Natural killer cell (primary cell): Measurements from ENCODE around the gene CYP4Z1. TPM values are rescaled to one million over a fixed set of nuclear protein-coding genes. Genes with fewer than 3 reads are reported as not detected.
"Not testable (repeated sequence)": the region's sequence is repeated elsewhere in the genome, so short reads cannot be mapped to it uniquely, and the experiment has no call there.

Source experiments
- ATAC-seq, 3 donors: fragments of 150-1000 bp in 2 of 3; fragments of 200-7000 bp in 1 of 3; cut with Tn5 transposase; 1 replicate in 1 of 3; 2 replicates in 2 of 3; pipeline ENCODE4 v1.10.0; 2021; ENCODE audit warnings: mild to moderate bottlenecking in 2 of 3, moderate library complexity in 2 of 3
- DNase-seq, 2 donors: peaks; one replicate each; pipeline versions ENCODE4 v3.0.0 to v3.0.0-alpha.2; 2013 to 2021; ENCODE audit warnings: mixed read lengths in 1 of 2
- H3K27ac ChIP-seq: one replicate; pipeline ENCODE4 v1.5.1; 2013; ENCODE audit warnings: mild to moderate bottlenecking, low read length
- H3K27me3 ChIP-seq: one replicate; pipeline ENCODE4 v1.6.1; 2013; ENCODE audit warnings: low read length; ENCODE audit not compliant: control insufficient read depth, insufficient read depth
- H3K36me3 ChIP-seq: one replicate; pipeline ENCODE4 v1.6.1; 2013; ENCODE audit warnings: low read length; ENCODE audit not compliant: control insufficient read depth, insufficient read depth
- H3K4me1 ChIP-seq: one replicate; pipeline ENCODE4 v1.6.1; 2013; ENCODE audit warnings: low read length; ENCODE audit not compliant: control insufficient read depth, insufficient read depth
- H3K4me3 ChIP-seq: one replicate; pipeline ENCODE4 v1.5.1; 2013; ENCODE audit warnings: low read length
- H3K9me3 ChIP-seq: one replicate; pipeline ENCODE4 v1.6.1; 2013; ENCODE audit warnings: low read length; ENCODE audit not compliant: control insufficient read depth, insufficient read depth
- H3K27ac Mint-ChIP-seq, 2 donors: one replicate each; pipeline ENCODE4 v1.8.0; 2022; ENCODE audit warnings: mild to moderate bottlenecking in 2 of 2, mixed read lengths in 2 of 2, moderate library complexity in 1 of 2
- H3K27me3 Mint-ChIP-seq, 2 donors: one replicate each; pipeline ENCODE4 v1.8.0; 2022; ENCODE audit warnings: low read depth in 2 of 2, mixed read lengths in 2 of 2
- H3K36me3 Mint-ChIP-seq: one replicate; pipeline ENCODE4 v1.8.0; 2022; ENCODE audit warnings: mixed read lengths
- H3K4me1 Mint-ChIP-seq, 2 donors: one replicate each; pipeline ENCODE4 v1.8.0; 2022; ENCODE audit warnings: mixed read lengths in 2 of 2
- H3K4me3 Mint-ChIP-seq: one replicate; pipeline ENCODE4 v1.8.0; 2022; ENCODE audit warnings: mild to moderate bottlenecking, moderate library complexity, mixed read lengths
- H3K9me3 Mint-ChIP-seq, 2 donors: one replicate each; pipeline ENCODE4 v1.8.0; 2022; ENCODE audit warnings: mixed read lengths in 2 of 2
- whole genome bisulfite sequencing: methylation state at CpG from one replicate; pipeline ENCODE4 v1.1.7; 2013; ENCODE audit warnings: missing lambda C conversion rate; ENCODE audit not compliant: insufficient coverage; 5-methylcytosine and 5-hydroxymethylcytosine counted together
- intact Hi-C: fragments of 100-400 bp; cut with micrococcal nuclease; formaldehyde crosslinking; loops from one replicate; pipeline ENCODE4 v1.14.2; 2022
- total RNA-seq, 4 donors: library from RNA; stranded (reverse); fragments of 120-200 nt in 1 of 4; gene quantifications; one replicate each; pipeline versions ENCODE4 v1.2.3 to v1.2.4, GENCODE V29; 2013 to 2022
- TF ChIP-seq, protein P1 (sequence below): fragments of 200-600 bp; IDR thresholded peaks from one replicate; pipeline ENCODE4 v1.8.0; 2022; ENCODE audit warnings: antibody characterized with exemption

The CYP4Z1 gene
- total RNA-seq, 3 donors from 2014 or later (not counting 1 experiment from before 2014, with no cell fraction given): not detected

DNA sequence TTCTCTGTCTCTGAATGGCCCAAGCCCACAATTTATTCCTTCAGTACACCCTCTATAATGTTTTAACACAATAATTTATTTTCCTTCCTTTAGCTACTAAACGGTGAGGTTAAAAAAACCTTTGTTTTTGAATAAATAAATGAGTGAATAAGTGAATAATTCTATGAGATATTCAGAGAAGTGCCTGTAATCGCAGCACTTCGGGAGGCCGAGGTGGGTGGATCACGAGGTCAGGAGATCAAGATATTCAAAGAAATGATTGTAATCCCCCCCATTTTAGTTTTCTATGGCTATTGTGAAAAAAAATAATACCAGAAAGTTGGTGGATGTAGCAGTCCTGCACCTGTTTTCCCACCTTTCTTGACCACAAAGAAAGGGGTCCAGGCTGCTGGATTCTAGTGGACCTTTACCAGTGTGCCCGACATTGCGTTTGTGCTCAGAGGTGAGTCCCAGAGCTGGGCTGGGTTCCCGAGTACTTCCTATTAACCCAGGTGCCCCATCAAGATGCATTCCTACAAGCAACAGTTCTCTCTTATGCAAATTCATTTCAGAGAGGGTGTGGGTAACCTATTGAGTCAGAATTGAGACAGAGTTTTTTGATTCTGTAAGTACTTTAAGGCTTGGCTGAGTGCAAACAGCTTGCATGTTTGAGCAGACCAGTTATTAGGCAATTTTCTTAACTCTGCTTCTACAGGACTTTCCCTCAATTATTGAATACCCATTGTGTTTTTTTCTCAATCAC is 62.6 kb downstream of the CYP4Z1 start:
- H3K27ac Mint-ChIP-seq, H3K4me3 ChIP-seq, H3K36me3 ChIP-seq, H3K9me3 Mint-ChIP-seq, H3K36me3 Mint-ChIP-seq, H3K4me1 ChIP-seq, H3K4me3 Mint-ChIP-seq, ATAC-seq, intact Hi-C loops, H3K4me1 Mint-ChIP-seq, DNase-seq, H3K27ac ChIP-seq, H3K9me3 ChIP-seq, H3K27me3 ChIP-seq: not testable (repeated sequence)
- H3K27me3 Mint-ChIP-seq: peaks cover 0 to 11% of the 10 kb centered on the region in 2 donors
- WGBS: 94% methylated on average over 5 of the region's 8 CpGs

DNA sequence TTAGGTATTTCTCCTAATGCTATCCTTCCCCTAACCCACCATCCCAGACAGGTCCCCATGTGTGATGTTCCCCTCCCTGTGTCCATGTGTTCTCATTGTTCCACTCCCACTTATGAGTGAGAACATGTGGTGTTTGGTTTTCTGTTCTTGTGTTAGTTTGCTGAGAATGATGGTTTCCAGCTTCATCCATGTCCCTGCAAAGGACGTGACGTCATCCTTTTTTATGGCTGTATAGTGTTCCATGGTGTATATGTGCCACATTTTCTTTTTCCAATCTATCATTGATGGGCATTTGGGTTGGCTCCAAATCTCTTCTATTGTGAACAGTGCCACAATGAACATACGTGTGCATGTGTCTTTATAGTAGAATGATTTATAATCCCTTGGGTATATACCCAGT is 65.6 kb downstream of the CYP4Z1 start:
- H3K36me3 ChIP-seq, H3K27ac ChIP-seq, H3K27ac Mint-ChIP-seq, H3K36me3 Mint-ChIP-seq, H3K27me3 Mint-ChIP-seq, ATAC-seq, H3K4me3 Mint-ChIP-seq, H3K4me1 ChIP-seq, H3K9me3 Mint-ChIP-seq, H3K4me1 Mint-ChIP-seq, intact Hi-C loops, H3K4me3 ChIP-seq, DNase-seq, H3K9me3 ChIP-seq, H3K27me3 ChIP-seq: not testable (repeated sequence)
- WGBS: 80% methylated on average over 2 of the region's 3 CpGs

DNA sequence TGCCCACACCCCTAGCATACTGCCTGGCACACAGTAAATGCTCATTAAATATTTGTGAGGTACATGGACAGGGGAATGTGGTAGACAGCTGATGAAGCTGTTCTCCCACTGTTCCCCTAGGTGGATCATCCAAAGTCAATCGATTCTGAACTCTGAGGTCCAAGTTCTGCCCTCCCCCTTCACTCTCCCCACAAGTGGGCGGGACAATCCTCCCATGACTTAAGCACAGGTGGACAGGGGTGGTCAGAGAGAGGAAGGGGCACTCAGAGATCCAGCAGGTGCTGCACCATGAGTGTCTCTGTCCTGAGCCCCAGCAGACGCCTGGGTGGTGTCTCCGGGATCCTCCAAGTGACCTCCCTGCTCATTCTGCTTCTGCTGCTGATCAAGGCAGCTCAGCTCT is 70.2 kb downstream of the CYP4Z1 start, which contains the start of gene CYP4A22:
CYP4A22 (plus strand) TSS at position 244 of the 400 bp plus-strand sequence; CDS start at position 289, 45 bp downstream.
- TF ChIP-seq, protein P1, sequence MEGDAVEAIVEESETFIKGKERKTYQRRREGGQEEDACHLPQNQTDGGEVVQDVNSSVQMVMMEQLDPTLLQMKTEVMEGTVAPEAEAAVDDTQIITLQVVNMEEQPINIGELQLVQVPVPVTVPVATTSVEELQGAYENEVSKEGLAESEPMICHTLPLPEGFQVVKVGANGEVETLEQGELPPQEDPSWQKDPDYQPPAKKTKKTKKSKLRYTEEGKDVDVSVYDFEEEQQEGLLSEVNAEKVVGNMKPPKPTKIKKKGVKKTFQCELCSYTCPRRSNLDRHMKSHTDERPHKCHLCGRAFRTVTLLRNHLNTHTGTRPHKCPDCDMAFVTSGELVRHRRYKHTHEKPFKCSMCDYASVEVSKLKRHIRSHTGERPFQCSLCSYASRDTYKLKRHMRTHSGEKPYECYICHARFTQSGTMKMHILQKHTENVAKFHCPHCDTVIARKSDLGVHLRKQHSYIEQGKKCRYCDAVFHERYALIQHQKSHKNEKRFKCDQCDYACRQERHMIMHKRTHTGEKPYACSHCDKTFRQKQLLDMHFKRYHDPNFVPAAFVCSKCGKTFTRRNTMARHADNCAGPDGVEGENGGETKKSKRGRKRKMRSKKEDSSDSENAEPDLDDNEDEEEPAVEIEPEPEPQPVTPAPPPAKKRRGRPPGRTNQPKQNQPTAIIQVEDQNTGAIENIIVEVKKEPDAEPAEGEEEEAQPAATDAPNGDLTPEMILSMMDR: no peak
- Mint-ChIP-seq H3K27ac (no peak within 1 kb of the TSS), H3K36me3 (no peaks in the 10 kb centered on the region), H3K9me3 (no peaks in the 10 kb centered on the region), H3K27me3 (peaks cover 8 to 9% of the 10 kb centered on the region in 2 donors), H3K4me3 (no peak within 1 kb of the TSS), H3K4me1 (no peaks in the 10 kb centered on the region)
- no peaks in the 10 kb centered on the region for H3K27me3 ChIP-seq
- intact Hi-C loops: no loop called here
- H3K36me3 ChIP-seq: no peaks in the 10 kb centered on the region
- no peaks in the 10 kb centered on the region for H3K4me1 ChIP-seq
- H3K27ac ChIP-seq: no peak within 1 kb of the TSS
- WGBS: 79% methylated on average over 3 of the region's 4 CpGs
- no peak for DNase-seq
- no peak within 1 kb of the TSS for H3K4me3 ChIP-seq
- H3K9me3 ChIP-seq: no peaks in the 10 kb centered on the region
- ATAC-seq: no peak

DNA sequence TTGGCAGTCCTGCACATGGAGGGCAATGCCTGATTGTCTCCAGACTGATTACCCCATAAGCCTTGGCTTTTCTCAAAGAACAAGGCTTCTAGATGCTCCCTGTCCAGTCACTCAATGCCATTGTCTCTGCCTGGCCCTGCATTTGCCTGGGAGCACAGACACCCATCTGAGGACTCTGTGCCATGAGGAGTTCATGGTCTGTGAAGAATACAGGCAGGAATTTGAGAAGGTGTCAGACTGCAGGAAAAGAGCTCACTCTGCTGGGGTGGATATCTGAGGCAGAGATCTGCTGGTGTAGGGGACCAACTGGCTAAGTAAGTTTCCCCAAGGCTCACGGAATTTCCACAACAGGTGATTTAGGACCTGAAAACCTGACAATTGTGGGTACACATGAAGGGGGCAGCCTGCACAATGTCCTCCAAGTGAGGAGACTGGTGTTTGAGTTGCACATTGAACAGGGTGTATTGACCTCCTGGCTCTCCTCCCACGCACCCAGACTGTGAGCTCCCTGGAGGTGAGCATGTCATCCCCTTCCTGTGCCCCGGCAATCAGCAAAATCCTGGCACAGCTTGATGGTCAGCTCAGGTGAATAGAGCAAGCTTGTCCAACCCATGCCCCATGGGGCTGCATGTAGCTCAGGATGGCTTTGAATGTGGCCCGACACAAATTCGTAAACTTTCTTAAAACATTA is 71.0 kb downstream of the CYP4Z1 start:
- H3K27ac ChIP-seq: no peak overlapping the region
- WGBS: 90% methylated on average over 5 of the region's 5 CpGs
- Mint-ChIP-seq H3K4me1 (no peaks in the 10 kb centered on the region), H3K27ac (no peak overlapping the region), H3K27me3 (peaks cover 9% of the 10 kb centered on the region in 2 donors), H3K36me3 (no peaks in the 10 kb centered on the region), H3K9me3 (no peaks in the 10 kb centered on the region), H3K4me3 (no peak overlapping the region)
- TF ChIP-seq, protein P1: no peak
- H3K4me3 ChIP-seq: no peak overlapping the region
- H3K4me1 ChIP-seq: no peaks in the 10 kb centered on the region
- DNase-seq (no peak), ATAC-seq (no peak)
- no peaks in the 10 kb centered on the region for H3K9me3 ChIP-seq
- intact Hi-C loops: no loop called here
- no peaks in the 10 kb centered on the region for H3K36me3 ChIP-seq
- no peaks in the 10 kb centered on the region for H3K27me3 ChIP-seq

DNA sequence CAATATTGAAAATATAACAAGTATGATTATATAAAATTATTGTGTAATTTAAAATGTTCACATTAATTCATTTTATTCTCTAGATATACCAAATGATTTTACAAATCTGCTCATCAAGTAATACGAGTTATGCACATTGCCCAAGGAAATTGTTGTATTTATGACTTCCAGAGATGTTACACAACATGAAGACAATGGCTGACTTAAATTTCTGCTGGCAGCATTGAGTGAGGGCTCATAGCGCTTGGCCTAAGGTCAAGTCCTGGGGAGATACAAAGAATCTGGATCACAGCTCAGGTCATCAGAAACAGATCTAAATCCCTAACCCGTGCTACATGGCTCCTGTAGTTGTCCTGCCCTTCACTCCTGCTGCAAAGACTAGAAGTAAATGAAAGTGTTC is 73.3 kb downstream of the CYP4Z1 start:
- WGBS: 78% methylated on average over 3 of the region's 3 CpGs
- H3K27ac Mint-ChIP-seq, H3K9me3 ChIP-seq, H3K4me3 ChIP-seq, H3K27ac ChIP-seq, H3K9me3 Mint-ChIP-seq, H3K27me3 ChIP-seq, H3K4me1 Mint-ChIP-seq, ATAC-seq, intact Hi-C loops, DNase-seq, H3K36me3 ChIP-seq, H3K36me3 Mint-ChIP-seq, H3K4me1 ChIP-seq, H3K27me3 Mint-ChIP-seq, H3K4me3 Mint-ChIP-seq: not testable (repeated sequence)

DNA sequence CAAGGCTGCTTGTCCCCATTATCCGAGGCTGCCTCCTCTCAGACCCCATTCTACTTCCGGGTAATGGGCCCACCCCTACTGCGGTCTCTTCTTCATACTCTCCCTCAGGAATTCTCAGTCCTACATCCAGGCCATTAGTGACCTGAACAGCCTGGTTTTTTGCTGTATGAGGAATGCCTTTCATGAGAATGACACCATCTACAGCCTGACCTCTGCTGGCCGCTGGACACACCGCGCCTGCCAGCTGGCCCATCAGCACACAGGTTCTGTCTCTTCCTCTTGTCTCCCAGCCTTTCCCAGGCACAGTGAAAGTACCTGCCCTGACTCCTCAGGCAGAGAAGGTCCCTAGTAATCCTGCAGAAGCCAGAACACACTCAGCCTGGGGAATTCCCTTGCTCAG is 76.6 kb downstream of the CYP4Z1 start:
- ATAC-seq, H3K27ac Mint-ChIP-seq, H3K36me3 ChIP-seq, H3K36me3 Mint-ChIP-seq, H3K9me3 ChIP-seq, H3K4me1 Mint-ChIP-seq, H3K4me3 Mint-ChIP-seq, H3K4me1 ChIP-seq, DNase-seq, H3K27me3 ChIP-seq, H3K4me3 ChIP-seq, H3K27ac ChIP-seq, intact Hi-C loops, H3K9me3 Mint-ChIP-seq: not testable (repeated sequence)
- H3K27me3 Mint-ChIP-seq: peaks cover 14 to 29% of the 10 kb centered on the region in 2 donors
- WGBS: 82% methylated on average over 5 of the region's 6 CpGs
